ENCODE results near the gene MTHFD2L. TPM values are rescaled to one million over a fixed set of nuclear protein-coding genes. Genes with fewer than 3 reads are reported as not detected.
A peak's percentile ranks its signal among the peaks of the same experiment; 100 is the strongest.

The MTHFD2L gene
- total and polyA plus RNA-seq, 2 donors (not counting 3 experiments of a cell fraction or from before 2014, with no cell fraction given), result 6.9 to 15.2 TPM

GRCh38 chr4:74327762-74328161, 169.8 kb downstream of the MTHFD2L start:
- CTCF ChIA-PET, result interaction anchor here (0.9 to 4.3 kb wide), 8 partner anchors 10 to 347 kb away, joined by 3 to 27 read pairs (median 6); no protein-coding TSS in a partner anchor
- Histone ChIP-seq H3K4me3 (replicated peaks in 1 of 3; ENCODE audit: insufficient read depth in 1 of 3, low read depth in 1 of 3, low read length in 3 of 3) (peak overlapping the region in 1 of 3 experiments; percentile 19), H3K4me2 (ENCODE audit: insufficient read depth, low read length) (peak overlapping the region; percentile 86), H3K36me3 (ENCODE audit: control insufficient read depth in 2 of 2, extremely low read depth in 1 of 2, insufficient read depth in 2 of 2, low read length in 2 of 2) (no peaks in the 10 kb centered on the region), H3K27me3 (ENCODE audit: control insufficient read depth in 2 of 2, insufficient read depth in 2 of 2, low read length in 2 of 2) (no peaks in the 10 kb centered on the region), H3K9me3 (replicated peaks; ENCODE audit: control insufficient read depth, insufficient read depth, low read length) (no peaks in the 10 kb centered on the region), H2AFZ (ENCODE audit: low read depth, low read length) (peak overlapping the region; percentile 85), H3K4me1 (ENCODE audit: control insufficient read depth, extremely low read depth, insufficient read depth, low read length) (peaks cover 20% of the 10 kb centered on the region), H3K9ac (replicated peaks; ENCODE audit: extremely low read depth, insufficient read depth, low read length) (peak overlapping the region; percentile 60), H3K27ac (ENCODE audit: insufficient read depth, low read depth, low read length) (peak overlapping the region; percentile 65), H3K9me1 (replicated peaks; ENCODE audit: control insufficient read depth, extremely low read depth, insufficient read depth, low read length) (no peaks in the 10 kb centered on the region), H3K79me2 (ENCODE audit: control insufficient read depth, insufficient read depth, low read length) (no peaks in the 10 kb centered on the region), H4K20me1 (replicated peaks; ENCODE audit: control insufficient read depth, extremely low read depth, insufficient read depth, low read length) (no peaks in the 10 kb centered on the region)
- TF ChIP-seq POLR2AphosphoS5 (IDR thresholded peaks at IDR 0.05; ENCODE audit: insufficient read depth, low read depth, low read length) (peak; percentile 21), GATA2 (IDR thresholded peaks at IDR 0.05; ENCODE audit: insufficient read depth, insufficient read length, low read depth, low read length) (no peak), JUN (IDR thresholded peaks at IDR 0.05; ENCODE audit: borderline replicate concordance, insufficient read depth, insufficient read length, low read depth) (peak; percentile 76), FOS (IDR thresholded peaks at IDR 0.05; ENCODE audit: borderline replicate concordance, insufficient read depth, low read length) (peak; percentile 69)
- POLR2A ChIA-PET, result no interaction called here
- TSS peak; percentile 45 for BruUV-seq (replicated peaks)
- intact Hi-C loops (cut with micrococcal nuclease), result loop anchor here (10.0 kb wide), 1 partner anchor 607 kb away; the partner anchor contains the start of gene PARM1
- FAIRE-seq (peak; percentile 84), DNase-seq (ENCODE audit: low read depth, low spot score) (peak; percentile 78)
- dilution Hi-C loops (cut with MboI; ENCODE audit: extremely low pct_ligation_motif_present, low sequenced_read_pairs), result no loop called here

GRCh38 chr4:74328501-74328900, 170.6 kb downstream of the MTHFD2L start:
- no peaks in the 10 kb centered on the region for H3K27me3 ChIP-seq (ENCODE audit: control insufficient read depth in 2 of 2, insufficient read depth in 2 of 2, low read length in 2 of 2)
- no peak overlapping the region for H2AFZ ChIP-seq (ENCODE audit: low read depth, low read length)
- no peaks in the 10 kb centered on the region for H3K79me2 ChIP-seq (ENCODE audit: control insufficient read depth, insufficient read depth, low read length)
- intact Hi-C loops (cut with micrococcal nuclease), result loop anchor here (10.0 kb wide), 1 partner anchor 606 kb away; the partner anchor contains the start of gene PARM1
- no peak for TF ChIP-seq POLR2A (IDR thresholded peaks at IDR 0.05; ENCODE audit: low read depth, low read length)
- TF ChIP-seq MYC (IDR thresholded peaks at IDR 0.05; ENCODE audit: low read depth, low read length), result no peak
- TF ChIP-seq FOS (IDR thresholded peaks at IDR 0.05; ENCODE audit: borderline replicate concordance, insufficient read depth, low read length), result no peak
- no peak for TF ChIP-seq POLR2AphosphoS5 (IDR thresholded peaks at IDR 0.05; ENCODE audit: insufficient read depth, low read depth, low read length)
- TF ChIP-seq EZH2 (IDR thresholded peaks at IDR 0.05; ENCODE audit: borderline replicate concordance, low read depth, low read length, severe bottlenecking), result no peak
- no peak for TF ChIP-seq GATA2 (IDR thresholded peaks at IDR 0.05; ENCODE audit: insufficient read depth, insufficient read length, low read depth, low read length)
- TF ChIP-seq MAX (IDR thresholded peaks at IDR 0.05; ENCODE audit: insufficient read depth, insufficient read length), result no peak
- no peak for TF ChIP-seq CTCF (IDR thresholded peaks at IDR 0.05; ENCODE audit: extremely low read depth in 1 of 2, insufficient read depth in 1 of 2, low read depth in 1 of 2, low read length in 2 of 2)
- TF ChIP-seq JUN (IDR thresholded peaks at IDR 0.05; ENCODE audit: borderline replicate concordance, insufficient read depth, insufficient read length, low read depth), result no peak
- H3K9ac ChIP-seq (replicated peaks; ENCODE audit: extremely low read depth, insufficient read depth, low read length), result no peak overlapping the region
- H3K4me2 ChIP-seq (ENCODE audit: insufficient read depth, low read length), result no peak overlapping the region
- H4K20me1 ChIP-seq (replicated peaks; ENCODE audit: control insufficient read depth, extremely low read depth, insufficient read depth, low read length), result no peaks in the 10 kb centered on the region
- BruUV-seq (replicated peaks), result no TSS peak
- no peaks in the 10 kb centered on the region for H3K36me3 ChIP-seq (ENCODE audit: control insufficient read depth in 2 of 2, extremely low read depth in 1 of 2, insufficient read depth in 2 of 2, low read length in 2 of 2)
- H3K9me1 ChIP-seq (replicated peaks; ENCODE audit: control insufficient read depth, extremely low read depth, insufficient read depth, low read length), result no peaks in the 10 kb centered on the region
- dilution Hi-C loops (cut with MboI; ENCODE audit: extremely low pct_ligation_motif_present, low sequenced_read_pairs), result no loop called here
- H3K27ac ChIP-seq (ENCODE audit: insufficient read depth, low read depth, low read length), result peak overlapping the region; percentile 65
- no peak for DNase-seq (ENCODE audit: low read depth, low spot score)
- CTCF ChIA-PET, result interaction anchor here (0.8 to 4.3 kb wide), 9 partner anchors 8 to 346 kb away, joined by 3 to 27 read pairs (median 5); no protein-coding TSS in a partner anchor
- H3K4me1 ChIP-seq (ENCODE audit: control insufficient read depth, extremely low read depth, insufficient read depth, low read length), result peaks cover 20% of the 10 kb centered on the region
- FAIRE-seq, result no peak
- POLR2A ChIA-PET, result no interaction called here
- no peaks in the 10 kb centered on the region for H3K9me3 ChIP-seq (replicated peaks; ENCODE audit: control insufficient read depth, insufficient read depth, low read length)
- no peak overlapping the region for H3K4me3 ChIP-seq (replicated peaks in 1 of 3; ENCODE audit: insufficient read depth in 1 of 3, low read depth in 1 of 3, low read length in 3 of 3)
